ENCODE measurements around the gene LINGO1.

LINGO1 gene

GRCh38 chr15:77610731-77611130, 22.0 kb downstream of the LINGO1 start:
- Histone ChIP-seq H3K9me3 (ENCODE audit: control insufficient read depth, low read depth, low read length) (no peaks in the 10 kb centered on the region), H3K36me3 (ENCODE audit: control insufficient read depth, low read depth, low read length) (peaks cover 7% of the 10 kb centered on the region), H3K27ac (ENCODE audit: low read length) (no peak overlapping the region), H3K4me1 (ENCODE audit: control insufficient read depth, low read depth, low read length) (peaks cover 30% of the 10 kb centered on the region), H3K4me3 (ENCODE audit: low read length) (no peak overlapping the region), H3K27me3 (ENCODE audit: control insufficient read depth, insufficient read depth, low read length) (no peaks in the 10 kb centered on the region), H3K9ac (ENCODE audit: low read length) (no peak overlapping the region)

GRCh38 chr15:77609558-77609957, 23.2 kb downstream of the LINGO1 start:
- peaks cover 3% of the 10 kb centered on the region for H3K36me3 ChIP-seq (ENCODE audit: control insufficient read depth, low read depth, low read length)
- H3K27ac ChIP-seq (ENCODE audit: low read length): no peak overlapping the region
- H3K9ac ChIP-seq (ENCODE audit: low read length): no peak overlapping the region
- no peaks in the 10 kb centered on the region for H3K27me3 ChIP-seq (ENCODE audit: control insufficient read depth, insufficient read depth, low read length)
- H3K9me3 ChIP-seq (ENCODE audit: control insufficient read depth, low read depth, low read length): no peaks in the 10 kb centered on the region
- H3K4me3 ChIP-seq (ENCODE audit: low read length): no peak overlapping the region
- peaks cover 41% of the 10 kb centered on the region for H3K4me1 ChIP-seq (ENCODE audit: control insufficient read depth, low read depth, low read length)

- Histone ChIP-seq H3K4me3 (ENCODE audit: low read length) (no peak overlapping the region), H3K4me1 (ENCODE audit: control insufficient read depth, low read depth, low read length) (peaks cover 41% of the 10 kb centered on the region)
These were observed 23.9 kb downstream of the LINGO1 start for GRCh38 chr15:77608774-77609173.

GRCh38 chr15:77607894-77608261, 24.8 kb downstream of the LINGO1 start:
- no peaks in the 10 kb centered on the region for H3K9me3 ChIP-seq (ENCODE audit: control insufficient read depth, low read depth, low read length)
- no peaks in the 10 kb centered on the region for H3K36me3 ChIP-seq (ENCODE audit: control insufficient read depth, low read depth, low read length)
- H3K27ac ChIP-seq (ENCODE audit: low read length): no peak overlapping the region
- peaks cover 41% of the 10 kb centered on the region for H3K4me1 ChIP-seq (ENCODE audit: control insufficient read depth, low read depth, low read length)
- no peaks in the 10 kb centered on the region for H3K27me3 ChIP-seq (ENCODE audit: control insufficient read depth, insufficient read depth, low read length)
- no peak overlapping the region for H3K9ac ChIP-seq (ENCODE audit: low read length)
- H3K4me3 ChIP-seq (ENCODE audit: low read length): no peak overlapping the region

More at GRCh38 chr15:77608774-77609173, 23.9 kb downstream of the LINGO1 start:
- Histone ChIP-seq H3K9me3 (ENCODE audit: control insufficient read depth, low read depth, low read length) (no peaks in the 10 kb centered on the region), H3K9ac (ENCODE audit: low read length) (no peak overlapping the region), H3K36me3 (ENCODE audit: control insufficient read depth, low read depth, low read length) (no peaks in the 10 kb centered on the region), H3K27ac (ENCODE audit: low read length) (no peak overlapping the region), H3K27me3 (ENCODE audit: control insufficient read depth, insufficient read depth, low read length) (no peaks in the 10 kb centered on the region)

GRCh38 chr15:77607111-77607893, 25.4 kb downstream of the LINGO1 start:
- Histone ChIP-seq H3K27me3 (ENCODE audit: control insufficient read depth, insufficient read depth, low read length) (no peaks in the 10 kb centered on the region), H3K9ac (ENCODE audit: low read length) (no peak overlapping the region), H3K36me3 (ENCODE audit: control insufficient read depth, low read depth, low read length) (no peaks in the 10 kb centered on the region), H3K4me1 (ENCODE audit: control insufficient read depth, low read depth, low read length) (peaks cover 39% of the 10 kb centered on the region), H3K9me3 (ENCODE audit: control insufficient read depth, low read depth, low read length) (no peaks in the 10 kb centered on the region), H3K27ac (ENCODE audit: low read length) (no peak overlapping the region), H3K4me3 (ENCODE audit: low read length) (no peak overlapping the region)

- Histone ChIP-seq H3K27ac (ENCODE audit: low read length) (no peak overlapping the region), H3K9ac (ENCODE audit: low read length) (no peak overlapping the region), H3K36me3 (ENCODE audit: control insufficient read depth, low read depth, low read length) (no peaks in the 10 kb centered on the region), H3K4me1 (ENCODE audit: control insufficient read depth, low read depth, low read length) (peaks cover 31% of the 10 kb centered on the region), H3K4me3 (ENCODE audit: low read length) (no peak overlapping the region), H3K9me3 (ENCODE audit: control insufficient read depth, low read depth, low read length) (no peaks in the 10 kb centered on the region), H3K27me3 (ENCODE audit: control insufficient read depth, insufficient read depth, low read length) (no peaks in the 10 kb centered on the region)
These were observed 26.3 kb downstream of the LINGO1 start for GRCh38 chr15:77606142-77607034.

- Histone ChIP-seq H3K9me3 (ENCODE audit: control insufficient read depth, low read depth, low read length) (no peaks in the 10 kb centered on the region), H3K36me3 (ENCODE audit: control insufficient read depth, low read depth, low read length) (no peaks in the 10 kb centered on the region), H3K27me3 (ENCODE audit: control insufficient read depth, insufficient read depth, low read length) (no peaks in the 10 kb centered on the region), H3K27ac (ENCODE audit: low read length) (no peak overlapping the region), H3K4me1 (ENCODE audit: control insufficient read depth, low read depth, low read length) (peaks cover 22% of the 10 kb centered on the region), H3K4me3 (ENCODE audit: low read length) (no peak overlapping the region), H3K9ac (ENCODE audit: low read length) (no peak overlapping the region)
These were observed 27.2 kb downstream of the LINGO1 start for GRCh38 chr15:77605547-77605946.

- Histone ChIP-seq H3K9ac (ENCODE audit: low read length) (no peak overlapping the region), H3K4me1 (ENCODE audit: control insufficient read depth, low read depth, low read length) (peaks cover 25% of the 10 kb centered on the region)
These were observed 27.7 kb downstream of the LINGO1 start for GRCh38 chr15:77604973-77605372.

GRCh38 chr15:77603611-77604336, 28.9 kb downstream of the LINGO1 start:
- no peaks in the 10 kb centered on the region for H3K36me3 ChIP-seq (ENCODE audit: control insufficient read depth, low read depth, low read length)
- H3K9ac ChIP-seq (ENCODE audit: low read length): no peak overlapping the region
- H3K9me3 ChIP-seq (ENCODE audit: control insufficient read depth, low read depth, low read length): no peaks in the 10 kb centered on the region
- H3K4me3 ChIP-seq (ENCODE audit: low read length): peak overlapping the region; percentile 43
- H3K4me1 ChIP-seq (ENCODE audit: control insufficient read depth, low read depth, low read length): peaks cover 31% of the 10 kb centered on the region
- H3K27me3 ChIP-seq (ENCODE audit: control insufficient read depth, insufficient read depth, low read length): no peaks in the 10 kb centered on the region
- H3K27ac ChIP-seq (ENCODE audit: low read length): no peak overlapping the region

More at GRCh38 chr15:77604973-77605372, 27.7 kb downstream of the LINGO1 start:
- no peaks in the 10 kb centered on the region for H3K27me3 ChIP-seq (ENCODE audit: control insufficient read depth, insufficient read depth, low read length)
- peak overlapping the region; percentile 43 for H3K4me3 ChIP-seq (ENCODE audit: low read length)
- H3K36me3 ChIP-seq (ENCODE audit: control insufficient read depth, low read depth, low read length): no peaks in the 10 kb centered on the region
- H3K27ac ChIP-seq (ENCODE audit: low read length): no peak overlapping the region
- H3K9me3 ChIP-seq (ENCODE audit: control insufficient read depth, low read depth, low read length): no peaks in the 10 kb centered on the region

GRCh38 chr15:77602800-77603199, 29.9 kb downstream of the LINGO1 start:
- no peak overlapping the region for H3K27ac ChIP-seq (ENCODE audit: low read length)
- no peaks in the 10 kb centered on the region for H3K27me3 ChIP-seq (ENCODE audit: control insufficient read depth, insufficient read depth, low read length)
- no peaks in the 10 kb centered on the region for H3K36me3 ChIP-seq (ENCODE audit: control insufficient read depth, low read depth, low read length)
- no peak overlapping the region for H3K4me3 ChIP-seq (ENCODE audit: low read length)
- no peak overlapping the region for H3K9ac ChIP-seq (ENCODE audit: low read length)
- H3K4me1 ChIP-seq (ENCODE audit: control insufficient read depth, low read depth, low read length): peaks cover 31% of the 10 kb centered on the region
- H3K9me3 ChIP-seq (ENCODE audit: control insufficient read depth, low read depth, low read length): no peaks in the 10 kb centered on the region

- H3K27ac ChIP-seq (ENCODE audit: low read length): no peak overlapping the region
- H3K4me3 ChIP-seq (ENCODE audit: low read length): no peak overlapping the region
- H3K4me1 ChIP-seq (ENCODE audit: control insufficient read depth, low read depth, low read length): peaks cover 14% of the 10 kb centered on the region
- no peak overlapping the region for H3K9ac ChIP-seq (ENCODE audit: low read length)
- H3K36me3 ChIP-seq (ENCODE audit: control insufficient read depth, low read depth, low read length): no peaks in the 10 kb centered on the region
- no peaks in the 10 kb centered on the region for H3K27me3 ChIP-seq (ENCODE audit: control insufficient read depth, insufficient read depth, low read length)
- H3K9me3 ChIP-seq (ENCODE audit: control insufficient read depth, low read depth, low read length): no peaks in the 10 kb centered on the region
These were observed 32.8 kb downstream of the LINGO1 start for GRCh38 chr15:77599899-77600298.
